Loucy (cell line): ENCODE data around the gene POU2F1.

Experiments used
- CTCF ChIP-seq: fragments of 200-600 bp; sonication (generic); conservative IDR thresholded peaks from 2 replicates; pipeline ENCODE4 v1.5.1; 2014; ENCODE audit warnings: mild to moderate bottlenecking, antibody characterized with exemption, low read length
- EZH2phosphoT487 ChIP-seq: fragments of 200-600 bp; IDR thresholded peaks from 2 replicates; pipeline ENCODE4 v1.6.1; 2018; ENCODE audit warnings: antibody characterized with exemption, mild to moderate bottlenecking, moderate library complexity, borderline replicate concordance

- TF ChIP-seq CTCF, result no peak
- TF ChIP-seq EZH2phosphoT487, result no peak
These were observed 7.3 kb downstream of the POU2F1 start for GRCh38 chr1:167227934-167228378.
